Activated CD4-positive, alpha-beta T cell treated with anti-CD3 and anti-CD28 coated beads for 24 hours (primary cell): ENCODE data around the gene MRPL51.

ENCODE experiments used
- DNase-seq, 2 donors: peaks; one replicate each; pipeline ENCODE4 v3.0.0-alpha.2; 2020; ENCODE audit warnings: low read depth in 2 of 2

The MRPL51 gene

GRCh38 chr12:6492838-6493496, at the start of gene MRPL51:
MRPL51 (minus strand) TSS chr12:6493262; CDS start chr12:6493136, 126 bp downstream.
- DNase-seq, result peak; percentile 94 to 98

- no peak for DNase-seq
Measured at GRCh38 chr12:6542209-6543009, 49.3 kb upstream of the MRPL51 start.

- no peak for DNase-seq
Measured at GRCh38 chr12:6541371-6542165, 48.5 kb upstream of the MRPL51 start.

- peak in 1 of 2 donors; percentile 43 for DNase-seq
Measured at GRCh38 chr12:6540181-6540877, 47.3 kb upstream of the MRPL51 start.

GRCh38 chr12:6539707-6540134, 46.7 kb upstream of the MRPL51 start:
- DNase-seq, result peak in 1 of 2 donors; percentile 14

DNA sequence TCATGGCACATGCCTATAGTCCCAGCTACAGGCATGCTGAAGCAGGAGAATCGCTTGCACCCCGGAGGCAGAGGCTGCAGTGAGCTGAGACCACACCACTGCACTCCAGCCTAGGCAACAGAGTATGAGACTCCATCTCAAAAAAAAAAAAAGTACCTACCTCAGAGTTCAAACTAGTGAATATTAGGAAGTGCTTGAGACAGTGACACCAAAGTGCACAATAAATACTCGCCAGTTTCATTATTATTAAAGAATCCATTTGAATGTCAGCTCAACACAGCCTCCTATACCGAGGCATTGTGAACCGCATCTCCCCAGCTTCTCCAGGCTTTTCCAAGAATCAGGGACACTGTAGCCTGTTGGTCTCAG, 46.2 kb upstream of the MRPL51 start:
- DNase-seq, result no peak

- peak in 1 of 2 donors; percentile 44 for DNase-seq
Measured at GRCh38 chr12:6538420-6539313, 45.6 kb upstream of the MRPL51 start.

GRCh38 chr12:6537580-6538419, 44.7 kb upstream of the MRPL51 start:
- peak; percentile 71 to 73 for DNase-seq

DNA sequence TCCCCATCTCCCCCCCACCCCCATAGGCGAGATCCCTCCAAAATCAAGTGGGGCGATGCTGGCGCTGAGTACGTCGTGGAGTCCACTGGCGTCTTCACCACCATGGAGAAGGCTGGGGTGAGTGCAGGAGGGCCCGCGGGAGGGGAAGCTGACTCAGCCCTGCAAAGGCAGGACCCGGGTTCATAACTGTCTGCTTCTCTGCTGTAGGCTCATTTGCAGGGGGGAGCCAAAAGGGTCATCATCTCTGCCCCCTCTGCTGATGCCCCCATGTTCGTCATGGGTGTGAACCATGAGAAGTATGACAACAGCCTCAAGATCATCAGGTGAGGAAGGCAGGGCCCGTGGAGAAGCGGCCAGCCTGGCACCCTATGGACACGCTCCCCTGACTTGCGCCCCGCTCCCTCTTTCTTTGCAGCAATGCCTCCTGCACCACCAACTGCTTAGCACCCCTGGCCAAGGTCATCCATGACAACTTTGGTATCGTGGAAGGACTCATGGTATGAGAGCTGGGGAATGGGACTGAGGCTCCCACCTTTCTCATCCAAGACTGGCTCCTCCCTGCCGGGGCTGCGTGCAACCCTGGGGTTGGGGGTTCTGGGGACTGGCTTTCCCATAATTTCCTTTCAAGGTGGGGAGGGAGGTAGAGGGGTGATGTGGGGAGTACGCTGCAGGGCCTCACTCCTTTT, 44.0 kb upstream of the MRPL51 start:
- DNase-seq, result peak in 1 of 2 donors; percentile 12

DNA sequence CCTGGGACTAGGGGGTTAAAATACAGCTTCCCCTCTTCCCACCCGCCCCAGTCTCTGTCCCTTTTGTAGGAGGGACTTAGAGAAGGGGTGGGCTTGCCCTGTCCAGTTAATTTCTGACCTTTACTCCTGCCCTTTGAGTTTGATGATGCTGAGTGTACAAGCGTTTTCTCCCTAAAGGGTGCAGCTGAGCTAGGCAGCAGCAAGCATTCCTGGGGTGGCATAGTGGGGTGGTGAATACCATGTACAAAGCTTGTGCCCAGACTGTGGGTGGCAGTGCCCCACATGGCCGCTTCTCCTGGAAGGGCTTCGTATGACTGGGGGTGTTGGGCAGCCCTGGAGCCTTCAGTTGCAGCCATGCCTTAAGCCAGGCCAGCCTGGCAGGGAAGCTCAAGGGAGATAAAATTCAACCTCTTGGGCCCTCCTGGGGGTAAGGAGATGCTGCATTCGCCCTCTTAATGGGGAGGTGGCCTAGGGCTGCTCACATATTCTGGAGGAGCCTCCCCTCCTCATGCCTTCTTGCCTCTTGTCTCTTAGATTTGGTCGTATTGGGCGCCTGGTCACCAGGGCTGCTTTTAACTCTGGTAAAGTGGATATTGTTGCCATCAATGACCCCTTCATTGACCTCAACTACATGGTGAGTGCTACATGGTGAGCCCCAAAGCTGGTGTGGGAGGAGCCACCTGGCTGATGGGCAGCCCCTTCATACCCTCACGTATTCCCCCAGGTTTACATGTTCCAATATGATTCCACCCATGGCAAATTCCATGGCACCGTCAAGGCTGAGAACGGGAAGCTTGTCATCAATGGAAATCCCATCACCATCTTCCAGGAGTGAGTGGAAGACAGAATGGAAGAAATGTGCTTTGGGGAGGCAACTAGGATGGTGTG, 43.1 kb upstream of the MRPL51 start:
- DNase-seq, result no peak

DNA sequence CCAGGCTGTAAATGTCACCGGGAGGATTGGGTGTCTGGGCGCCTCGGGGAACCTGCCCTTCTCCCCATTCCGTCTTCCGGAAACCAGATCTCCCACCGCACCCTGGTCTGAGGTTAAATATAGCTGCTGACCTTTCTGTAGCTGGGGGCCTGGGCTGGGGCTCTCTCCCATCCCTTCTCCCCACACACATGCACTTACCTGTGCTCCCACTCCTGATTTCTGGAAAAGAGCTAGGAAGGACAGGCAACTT, 42.6 kb upstream of the MRPL51 start:
- DNase-seq, result no peak

DNA sequence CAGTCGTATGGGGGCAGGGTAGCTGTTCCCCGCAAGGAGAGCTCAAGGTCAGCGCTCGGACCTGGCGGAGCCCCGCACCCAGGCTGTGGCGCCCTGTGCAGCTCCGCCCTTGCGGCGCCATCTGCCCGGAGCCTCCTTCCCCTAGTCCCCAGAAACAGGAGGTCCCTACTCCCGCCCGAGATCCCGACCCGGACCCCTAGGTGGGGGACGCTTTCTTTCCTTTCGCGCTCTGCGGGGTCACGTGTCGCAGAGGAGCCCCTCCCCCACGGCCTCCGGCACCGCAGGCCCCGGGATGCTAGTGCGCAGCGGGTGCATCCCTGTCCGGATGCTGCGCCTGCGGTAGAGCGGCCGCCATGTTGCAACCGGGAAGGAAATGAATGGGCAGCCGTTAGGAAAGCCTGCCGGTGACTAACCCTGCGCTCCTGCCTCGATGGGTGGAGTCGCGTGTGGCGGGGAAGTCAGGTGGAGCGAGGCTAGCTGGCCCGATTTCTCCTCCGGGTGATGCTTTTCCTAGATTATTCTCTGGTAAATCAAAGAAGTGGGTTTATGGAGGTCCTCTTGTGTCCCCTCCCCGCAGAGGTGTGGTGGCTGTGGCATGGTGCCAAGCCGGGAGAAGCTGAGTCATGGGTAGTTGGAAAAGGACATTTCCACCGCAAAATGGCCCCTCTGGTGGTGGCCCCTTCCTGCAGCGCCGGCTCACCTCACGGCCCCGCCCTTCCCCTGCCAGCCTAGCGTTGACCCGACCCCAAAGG, 42.1 kb upstream of the MRPL51 start:
- DNase-seq, result peak; percentile 63 to 72

GRCh38 chr12:6534695-6534944, 41.6 kb upstream of the MRPL51 start:
- DNase-seq, result peak in 1 of 2 donors; percentile 66

DNA sequence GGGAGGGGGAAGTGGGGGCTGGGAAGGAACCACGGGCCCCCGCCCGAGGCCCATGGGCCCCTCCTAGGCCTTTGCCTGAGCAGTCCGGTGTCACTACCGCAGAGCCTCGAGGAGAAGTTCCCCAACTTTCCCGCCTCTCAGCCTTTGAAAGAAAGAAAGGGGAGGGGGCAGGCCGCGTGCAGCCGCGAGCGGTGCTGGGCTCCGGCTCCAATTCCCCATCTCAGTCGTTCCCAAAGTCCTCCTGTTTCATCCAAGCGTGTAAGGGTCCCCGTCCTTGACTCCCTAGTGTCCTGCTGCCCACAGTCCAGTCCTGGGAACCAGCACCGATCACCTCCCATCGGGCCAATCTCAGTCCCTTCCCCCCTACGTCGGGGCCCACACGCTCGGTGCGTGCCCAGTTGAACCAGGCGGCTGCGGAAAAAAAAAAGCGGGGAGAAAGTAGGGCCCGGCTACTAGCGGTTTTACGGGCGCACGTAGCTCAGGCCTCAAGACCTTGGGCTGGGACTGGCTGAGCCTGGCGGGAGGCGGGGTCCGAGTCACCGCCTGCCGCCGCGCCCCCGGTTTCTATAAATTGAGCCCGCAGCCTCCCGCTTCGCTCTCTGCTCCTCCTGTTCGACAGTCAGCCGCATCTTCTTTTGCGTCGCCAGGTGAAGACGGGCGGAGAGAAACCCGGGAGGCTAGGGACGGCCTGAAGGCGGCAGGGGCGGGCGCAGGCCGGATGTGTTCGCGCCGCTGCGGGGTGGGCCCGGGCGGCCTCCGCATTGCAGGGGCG, 41.0 kb upstream of the MRPL51 start, which contains the start of gene GAPDH:
TSS of gene GAPDH (plus strand) at position 595 of the 772 bp plus-strand sequence. CDS start 316 bp downstream, outside the sequence.
- peak; percentile 85 to 87 for DNase-seq

GRCh38 chr12:6533653-6533922, 40.5 kb upstream of the MRPL51 start:
- no peak for DNase-seq

DNA sequence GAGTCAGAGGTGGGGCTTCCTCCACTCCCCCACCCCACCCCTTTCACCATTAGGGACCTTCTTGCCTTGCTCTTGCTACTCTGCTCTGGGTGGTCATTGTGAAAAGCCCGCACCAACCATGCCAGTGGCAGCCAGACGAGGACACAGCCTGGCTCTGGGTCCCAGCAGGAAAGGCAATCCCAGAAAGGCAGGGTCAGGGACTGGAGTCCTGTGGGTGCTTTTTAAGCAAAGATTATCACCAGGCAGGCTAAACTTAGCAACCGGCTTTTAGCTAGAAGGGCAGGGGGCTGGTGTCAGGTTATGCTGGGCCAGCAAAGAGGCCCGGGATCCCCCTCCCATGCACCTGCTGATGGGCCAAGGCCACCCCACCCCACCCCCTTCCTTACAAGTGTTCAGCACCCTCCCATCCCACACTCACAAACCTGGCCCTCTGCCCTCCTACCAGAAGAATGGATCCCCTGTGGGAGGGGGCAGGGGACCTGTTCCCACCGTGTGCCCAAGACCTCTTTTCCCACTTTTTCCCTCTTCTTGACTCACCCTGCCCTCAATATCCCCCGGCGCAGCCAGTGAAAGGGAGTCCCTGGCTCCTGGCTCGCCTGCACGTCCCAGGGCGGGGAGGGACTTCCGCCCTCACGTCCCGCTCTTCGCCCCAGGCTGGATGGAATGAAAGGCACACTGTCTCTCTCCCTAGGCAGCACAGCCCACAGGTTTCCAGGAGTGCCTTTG, 40.0 kb upstream of the MRPL51 start:
- DNase-seq, result peak in 1 of 2 donors; percentile 44
